GM18907 (cell line): ENCODE results near the gene SNCAIP.
"Not testable (repeated sequence)": the region's sequence is repeated elsewhere in the genome, so short reads cannot be mapped to it uniquely, and the experiment has no call there.

Experiments used
- ATAC-seq: cut with Tn5 transposase; IDR thresholded peaks from one replicate; pipeline ENCODE4 v1.9.1; 2021; ENCODE audit warnings: mild to moderate bottlenecking, moderate library complexity; ENCODE audit not compliant: unreplicated experiment

The SNCAIP gene

GRCh38 chr5:122314036-122314435 is 2.0 kb downstream of the SNCAIP start:
- ATAC-seq = no peak

- ATAC-seq = no peak
These were observed 3.5 kb downstream of the SNCAIP start for GRCh38 chr5:122315521-122315920.

GRCh38 chr5:122316656-122317055 is 4.6 kb downstream of the SNCAIP start:
- no peak for ATAC-seq

DNA sequence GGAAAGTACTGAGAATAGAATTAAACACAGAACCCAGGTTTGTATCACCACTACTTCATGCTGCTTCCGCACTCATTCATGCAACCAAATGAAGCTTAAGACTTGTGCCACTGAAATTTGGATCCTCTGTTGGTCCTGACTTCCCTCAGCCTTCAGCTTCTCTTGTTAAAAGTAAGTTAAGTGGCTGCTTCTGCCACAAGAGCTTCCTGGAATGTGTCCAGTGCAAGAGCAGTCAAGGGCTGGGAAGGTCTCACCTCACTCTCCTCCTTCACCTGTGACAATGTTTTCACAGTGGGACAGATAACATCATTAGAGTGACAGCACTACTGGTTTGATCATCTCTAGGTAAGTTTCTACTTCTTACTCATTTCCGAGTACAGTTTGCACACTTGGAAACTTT is 7.9 kb downstream of the SNCAIP start:
- no peak for ATAC-seq

DNA sequence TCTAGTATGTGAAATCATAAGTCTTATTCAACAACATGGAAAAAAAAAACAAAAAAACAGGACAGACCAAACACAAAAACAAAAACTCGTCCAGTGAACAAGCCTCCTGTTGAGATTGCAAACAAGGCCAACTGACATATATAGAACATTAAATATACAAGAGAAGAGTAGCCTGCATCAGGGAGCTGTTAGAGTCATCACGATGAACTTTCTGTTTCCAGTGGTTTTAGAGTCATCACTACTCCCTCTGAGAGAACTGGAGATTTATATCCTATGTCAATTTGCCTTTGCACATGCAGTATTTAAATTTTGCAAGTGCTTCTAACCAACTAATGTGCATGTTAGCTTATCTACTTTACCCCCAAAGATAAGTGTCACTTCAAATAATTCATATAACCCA is 9.9 kb downstream of the SNCAIP start:
- no peak for ATAC-seq

- ATAC-seq = no peak
These were observed 10.9 kb downstream of the SNCAIP start for GRCh38 chr5:122322801-122323548.

GRCh38 chr5:122323738-122324137 is 11.7 kb downstream of the SNCAIP start:
- no peak for ATAC-seq

DNA sequence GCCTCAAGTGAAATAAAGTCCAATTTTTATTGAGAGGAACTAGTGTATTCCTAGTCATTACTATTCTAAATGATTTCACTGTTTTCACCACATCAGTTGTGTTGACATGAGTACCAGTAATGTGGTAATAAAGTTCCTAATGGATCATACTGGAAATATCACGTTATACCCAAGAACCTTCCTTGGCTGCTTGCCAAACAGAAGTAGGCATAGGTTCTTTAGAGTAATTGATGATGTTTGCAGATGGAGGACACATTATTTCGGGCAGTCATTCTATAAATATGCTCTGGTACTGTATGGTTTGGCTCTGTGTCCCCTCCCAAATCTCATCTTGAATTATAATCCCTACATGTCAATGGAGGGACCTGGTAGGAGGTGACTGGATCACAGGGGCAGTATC is 15.1 kb downstream of the SNCAIP start:
- no peak for ATAC-seq

DNA sequence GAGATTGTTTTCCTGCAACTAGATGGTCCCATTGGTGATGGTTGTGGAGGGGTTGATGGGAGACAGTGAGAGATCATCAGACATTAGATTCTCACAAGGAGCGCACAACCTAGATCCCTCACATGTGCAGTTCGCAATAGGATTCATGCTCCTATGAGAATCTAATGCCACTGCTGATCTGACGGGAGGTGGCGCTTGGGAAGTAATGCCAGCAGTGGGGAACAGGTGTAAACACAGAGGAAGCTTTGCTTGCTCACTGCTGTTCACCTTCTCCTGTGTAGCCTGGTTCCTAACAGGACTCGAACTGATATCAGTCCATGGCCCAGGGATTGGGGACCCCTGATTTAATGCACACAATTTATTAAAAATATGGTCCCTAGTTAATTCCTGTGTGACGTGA is 18.8 kb downstream of the SNCAIP start:
- no peak for ATAC-seq

DNA sequence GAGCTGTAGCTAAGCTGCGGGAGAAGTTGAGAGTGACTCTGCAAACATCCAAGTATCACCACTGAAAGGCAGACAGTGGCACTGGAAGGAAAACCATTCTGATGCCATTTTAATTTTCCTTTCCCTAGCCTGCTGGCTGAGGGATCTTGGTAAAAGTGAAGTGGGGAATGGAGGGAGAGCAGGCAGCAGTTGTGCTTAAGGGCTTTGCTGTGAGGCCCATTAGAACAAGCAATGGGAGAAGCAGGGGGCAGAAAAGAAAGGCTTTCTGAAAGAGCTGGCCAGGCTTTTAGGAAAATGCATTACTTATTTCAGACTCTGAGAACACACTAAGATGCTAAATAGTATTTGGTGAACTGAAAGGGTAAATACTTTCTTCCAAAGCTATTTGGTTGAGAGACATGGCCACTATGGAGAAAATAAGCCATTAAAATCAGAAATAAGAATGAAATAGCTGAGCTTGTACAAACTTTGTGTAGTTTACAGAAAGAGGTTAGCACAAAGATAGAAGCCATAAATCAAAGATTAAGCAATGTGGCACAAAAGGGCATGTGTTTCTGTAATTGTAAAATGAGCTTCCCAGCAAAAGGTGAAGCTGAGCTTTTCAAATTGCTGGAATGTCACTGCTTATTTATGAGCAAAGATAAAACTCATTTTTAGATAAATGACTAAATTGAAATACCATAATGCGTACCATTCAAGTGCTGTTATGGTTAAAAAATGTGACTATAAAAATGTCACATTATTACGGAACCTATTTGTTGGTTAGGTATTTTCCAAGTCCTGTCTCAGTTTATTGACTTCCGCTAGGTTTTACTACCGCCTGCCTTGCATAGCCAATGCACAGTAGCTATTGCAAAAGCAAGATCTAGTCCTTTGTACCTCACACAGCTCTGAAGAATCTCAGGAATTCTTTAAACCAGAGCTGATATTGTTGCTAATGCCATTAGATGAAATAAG is 20.8 kb downstream of the SNCAIP start:
- no peak for ATAC-seq

DNA sequence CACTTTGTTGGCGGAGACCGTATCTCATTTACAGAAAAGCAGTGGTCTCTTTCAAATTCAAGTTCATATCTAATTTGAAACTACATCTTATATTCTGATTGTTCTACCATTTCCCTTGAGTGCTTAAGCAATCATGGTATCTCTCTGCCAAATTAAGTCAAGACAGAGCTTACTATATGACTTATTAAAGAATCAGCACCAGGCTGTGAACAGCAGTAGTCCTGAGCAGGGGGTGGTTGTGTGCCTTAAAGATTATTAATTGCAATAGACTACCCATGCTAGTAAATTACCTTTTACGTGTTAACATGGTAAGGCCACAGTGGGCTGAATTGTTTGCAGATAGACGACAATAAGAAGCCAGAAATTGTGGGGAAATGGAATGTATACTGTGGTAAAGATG is 21.5 kb downstream of the SNCAIP start:
- ATAC-seq = no peak

GRCh38 chr5:122339591-122339990 is 27.6 kb downstream of the SNCAIP start:
- no peak for ATAC-seq

DNA sequence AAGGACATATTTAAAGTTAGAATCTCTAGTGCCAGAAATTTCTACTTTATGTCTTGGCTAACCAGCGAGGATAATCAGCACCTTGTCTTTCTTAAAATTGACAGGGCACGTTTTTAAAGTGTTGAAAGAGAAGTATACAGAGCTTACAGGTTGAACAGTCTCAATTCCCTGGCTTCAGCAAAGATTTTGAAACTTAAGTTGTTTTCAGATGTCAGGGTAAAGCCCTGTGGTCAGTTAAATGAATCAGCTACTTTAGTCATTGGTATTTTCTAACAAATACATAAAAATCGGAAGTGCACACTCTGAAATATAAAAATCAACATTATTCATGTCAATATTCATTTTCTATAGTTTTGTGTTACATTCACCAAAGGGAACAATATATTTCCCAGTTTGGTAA is 29.1 kb downstream of the SNCAIP start:
- ATAC-seq = no peak

GRCh38 chr5:122342256-122342655 is 30.2 kb downstream of the SNCAIP start:
- ATAC-seq = no peak

DNA sequence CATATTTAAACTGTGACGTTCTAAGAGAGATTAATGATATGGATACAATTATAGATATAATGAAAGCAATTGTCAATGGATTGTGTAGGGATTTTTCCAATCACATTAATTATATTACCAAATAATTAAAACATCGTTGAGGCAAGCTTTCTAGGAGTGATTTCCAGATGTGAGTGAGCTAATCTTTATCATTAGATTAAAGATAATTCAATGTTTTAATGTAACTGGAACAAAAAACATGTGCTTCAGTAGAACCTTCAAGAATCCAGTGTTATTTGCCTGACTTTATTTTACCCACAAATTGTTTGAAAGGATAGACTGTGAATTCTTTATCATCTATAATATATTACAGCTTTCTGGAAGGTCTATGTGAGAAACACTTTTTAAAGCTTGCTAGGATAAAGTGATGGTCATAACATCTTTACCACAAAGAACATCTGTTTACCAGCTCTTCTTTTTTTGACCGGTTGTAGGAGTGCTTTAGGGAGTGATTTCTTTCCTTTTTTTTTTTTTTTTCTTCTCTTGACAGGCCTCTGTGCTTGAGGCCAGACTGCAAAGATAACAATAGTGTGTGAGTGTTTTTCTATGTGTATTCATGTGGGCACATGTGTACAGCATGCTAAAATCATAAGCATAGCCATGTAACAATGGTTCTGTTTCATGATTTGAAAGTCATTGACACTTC is 35.0 kb downstream of the SNCAIP start:
- ATAC-seq = no peak

DNA sequence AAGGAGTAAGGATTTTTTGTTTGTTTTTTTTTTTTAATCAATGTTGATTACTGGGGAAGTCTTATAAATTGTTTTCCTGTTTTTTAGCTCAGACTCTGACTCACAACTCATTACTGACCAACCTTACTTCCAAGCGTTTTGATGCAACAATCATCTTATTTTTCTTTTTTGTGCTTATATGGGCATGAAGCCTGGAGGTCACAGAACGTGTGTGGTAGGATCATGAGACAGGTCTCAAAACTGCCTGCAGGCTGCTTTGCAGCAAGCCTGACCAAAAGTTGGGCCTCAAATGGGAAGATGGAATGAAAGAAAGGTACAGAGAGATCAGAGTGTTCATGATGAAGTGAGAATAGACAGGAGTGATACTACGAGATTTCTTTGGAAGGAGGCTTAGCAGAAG is 38.5 kb downstream of the SNCAIP start:
- ATAC-seq = no peak

GRCh38 chr5:122351416-122352157 is 39.5 kb downstream of the SNCAIP start:
- no peak for ATAC-seq

GRCh38 chr5:122352331-122352730 is 40.3 kb downstream of the SNCAIP start:
- no peak for ATAC-seq

- not testable (repeated sequence) for ATAC-seq
These were observed 41.3 kb downstream of the SNCAIP start for GRCh38 chr5:122353361-122353760.

DNA sequence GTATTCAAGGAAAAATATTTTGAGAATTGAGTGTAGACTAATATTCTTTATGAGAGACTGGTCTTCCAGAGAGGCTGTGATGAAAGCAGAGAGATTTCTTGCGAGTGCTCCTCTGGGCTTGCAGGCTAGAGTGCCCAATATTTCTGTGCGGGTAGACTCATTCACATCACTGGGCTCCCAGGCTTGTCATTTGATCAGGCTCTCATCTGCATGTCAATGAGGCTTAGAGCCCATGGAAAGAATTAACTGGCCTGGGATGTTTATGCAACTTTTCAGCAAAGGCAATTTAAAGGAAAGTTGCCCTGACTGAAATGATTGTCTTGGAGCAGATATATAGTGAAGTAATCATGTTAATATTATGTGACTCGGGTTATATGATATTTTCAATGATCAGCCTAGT is 42.3 kb downstream of the SNCAIP start:
- no peak for ATAC-seq

DNA sequence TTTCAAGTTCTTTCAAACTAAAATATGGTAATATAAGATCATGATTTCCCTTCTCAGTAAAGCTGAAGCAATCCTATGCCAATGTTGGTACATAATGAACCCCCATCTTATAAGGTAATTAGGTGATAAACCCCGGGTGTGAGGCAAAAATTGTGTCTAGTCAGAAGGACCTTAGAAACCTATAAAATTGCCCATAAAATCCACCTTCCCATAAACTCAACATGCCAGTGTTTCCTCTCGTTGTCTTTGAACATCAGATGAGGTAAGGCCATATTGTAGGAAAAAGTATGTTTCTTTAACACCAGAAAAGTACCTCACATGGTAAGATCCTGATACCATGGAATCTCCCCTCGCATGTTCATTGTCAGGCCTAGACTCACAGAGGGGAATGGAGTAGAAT is 43.3 kb downstream of the SNCAIP start:
- ATAC-seq = no peak
